LoVo (cell line): ENCODE results near the gene ABCD3.
"Not testable (repeated sequence)": the region's sequence is repeated elsewhere in the genome, so short reads cannot be mapped to it uniquely, and the experiment has no call there.

Experiments used
- DNase-seq: peaks from one replicate; pipeline ENCODE4 v3.0.0-alpha.2; 2016; ENCODE audit warnings: low spot score

Gene ABCD3

GRCh38 chr1:94550800-94551241 is 132.6 kb downstream of the ABCD3 start:
- no peak for DNase-seq

- no peak for DNase-seq
Observed at GRCh38 chr1:94551449-94551848, 133.3 kb downstream of the ABCD3 start.

GRCh38 chr1:94552071-94552586 is 133.9 kb downstream of the ABCD3 start:
- DNase-seq, result no peak

GRCh38 chr1:94553323-94553730 is 135.1 kb downstream of the ABCD3 start:
- DNase-seq, result no peak

- DNase-seq, result no peak
Observed at GRCh38 chr1:94553931-94554330, 135.7 kb downstream of the ABCD3 start.

GRCh38 chr1:94554580-94554979 is 136.4 kb downstream of the ABCD3 start:
- no peak for DNase-seq

- DNase-seq, result no peak
Observed at GRCh38 chr1:94555091-94555490, 136.9 kb downstream of the ABCD3 start.

- no peak for DNase-seq
Observed at GRCh38 chr1:94559921-94560320, 141.7 kb downstream of the ABCD3 start.

GRCh38 chr1:94560333-94560732 is 142.1 kb downstream of the ABCD3 start:
- no peak for DNase-seq

GRCh38 chr1:94562519-94563260 is 144.5 kb downstream of the ABCD3 start:
- peak; percentile 77 for DNase-seq

GRCh38 chr1:94565901-94566300 is 147.7 kb downstream of the ABCD3 start:
- no peak for DNase-seq

GRCh38 chr1:94566436-94566835 is 148.2 kb downstream of the ABCD3 start:
- DNase-seq, result not testable (repeated sequence)

- not testable (repeated sequence) for DNase-seq
Observed at GRCh38 chr1:94567975-94568607, 149.9 kb downstream of the ABCD3 start.
